Fibroblast of lung (primary cell): ENCODE data around the gene HNRNPLL. TPM values are rescaled to one million over a fixed set of nuclear protein-coding genes. Genes with fewer than 3 reads are reported as not detected.

Source experiments
- DNase-seq, 2 donors: peaks; one replicate each; pipeline versions ENCODE4 v3.0.0 to v3.0.0-alpha.2; 2010; ENCODE audit warnings: low read depth in 2 of 2
- H2AFZ ChIP-seq: 2 replicates; pipeline ENCODE4 v1.5.1; 2012; ENCODE audit warnings: low read length, control low read depth, inconsistent platforms
- H3K27ac ChIP-seq: 2 replicates; pipeline ENCODE4 v1.5.1; 2011; ENCODE audit warnings: low read length, control low read depth; ENCODE audit not compliant: insufficient read depth
- H3K27me3 ChIP-seq: 2 replicates; pipeline ENCODE4 v1.5.1; 2011; ENCODE audit warnings: mild to moderate bottlenecking, low read length; ENCODE audit not compliant: control insufficient read depth, insufficient read depth
- H3K36me3 ChIP-seq: 2 replicates; pipeline ENCODE4 v1.5.1; 2011; ENCODE audit warnings: low read length; ENCODE audit not compliant: control insufficient read depth, insufficient read depth
- H3K4me1 ChIP-seq: 2 replicates; pipeline ENCODE4 v1.5.1; 2011; ENCODE audit warnings: low read length; ENCODE audit not compliant: control insufficient read depth, insufficient read depth; ENCODE audit errors: extremely low read depth
- H3K4me2 ChIP-seq: 2 replicates; pipeline ENCODE4 v1.5.1; 2011; ENCODE audit warnings: low read length, control low read depth; ENCODE audit not compliant: insufficient read depth; ENCODE audit errors: extremely low read depth
- H3K4me3 ChIP-seq, 4 experiments: fragments of 200-600 bp in 1 of 4; sonication (generic) in 1 of 4; replicated peaks in 1 of 4; 2 replicates each; pipeline ENCODE4 v1.5.1; 2011 to 2016; ENCODE audit warnings: low read length in 4 of 4, low read depth in 3 of 4, mild to moderate bottlenecking in 3 of 4, control low read depth in 2 of 4, inconsistent platforms in 1 of 4, mixed read lengths in 1 of 4; ENCODE audit not compliant: insufficient read depth in 1 of 4; ENCODE audit errors: control extremely low read depth in 1 of 4
- H3K79me2 ChIP-seq: 2 replicates; pipeline ENCODE4 v1.5.1; 2012; ENCODE audit warnings: mild to moderate bottlenecking, low read length, inconsistent platforms; ENCODE audit not compliant: control insufficient read depth, insufficient read depth
- H3K9ac ChIP-seq: 2 replicates; pipeline ENCODE4 v1.5.1; 2011; ENCODE audit warnings: mild to moderate bottlenecking, low read length, control low read depth; ENCODE audit not compliant: insufficient read depth
- H3K9me3 ChIP-seq: 2 replicates; pipeline ENCODE4 v1.5.1; 2012; ENCODE audit warnings: low read depth, low read length; ENCODE audit not compliant: control insufficient read depth, insufficient read depth
- H4K20me1 ChIP-seq: 2 replicates; pipeline ENCODE4 v1.5.1; 2011; ENCODE audit warnings: low read length; ENCODE audit not compliant: control insufficient read depth, insufficient read depth; ENCODE audit errors: extremely low read depth
- CTCF ChIP-seq, 2 donors: IDR thresholded peaks in 1 of 2; conservative IDR thresholded peaks in 1 of 2; 1 replicate in 1 of 2; 2 replicates in 1 of 2; pipeline ENCODE4 v1.5.1; 2011 to 2012; ENCODE audit warnings: low read length in 2 of 2, control low read depth in 1 of 2, inconsistent platforms in 1 of 2, low read depth in 1 of 2, mild to moderate bottlenecking in 1 of 2
- EZH2 ChIP-seq: IDR thresholded peaks from 2 replicates; pipeline ENCODE4 v1.5.1; 2012; ENCODE audit warnings: low read length, control low read depth, mild to moderate bottlenecking; ENCODE audit errors: missing control alignments
- polyA plus RNA-seq, 2 donors: library from polyadenylated mRNA; depleted of rRNA in 1 of 2; stranded (reverse) in 1 of 2; unstranded in 1 of 2; fragments of >200 nt; gene quantifications; 2 replicates each; pipeline ENCODE4 v1.2.1, GENCODE V29; 2011 to 2012; ENCODE audit warnings: missing spikeins in 1 of 2
- total RNA-seq: library from RNA; depleted of rRNA; stranded (reverse); fragments of >200 nt; gene quantifications from 2 replicates; pipeline ENCODE4 v1.2.1, GENCODE V29; 2014

The HNRNPLL gene
- total and polyA plus RNA-seq, 2 donors (not counting 1 experiment from before 2014, with no cell fraction given): 36.4 to 51.4 TPM

- no peak for DNase-seq
- Histone ChIP-seq H3K27ac (no peak overlapping the region), H3K4me3 (no peak overlapping the region), H4K20me1 (no peaks in the 10 kb centered on the region), H3K9me3 (no peaks in the 10 kb centered on the region), H3K4me2 (no peak overlapping the region), H3K4me1 (peaks cover 3% of the 10 kb centered on the region), H3K36me3 (no peaks in the 10 kb centered on the region), H3K79me2 (no peaks in the 10 kb centered on the region), H2AFZ (no peak overlapping the region), H3K27me3 (no peaks in the 10 kb centered on the region), H3K9ac (no peak overlapping the region)
- TF ChIP-seq EZH2 (no peak), CTCF (conservative IDR thresholded peaks at IDR 0.05 in 1 of 2, IDR thresholded peaks at IDR 0.05 in 1 of 2; ENCODE audit: low read depth in 1 of 2, low read length in 2 of 2) (no peak)
Measured at GRCh38 chr2:38517284-38517683, 85.4 kb downstream of the HNRNPLL start.

- peaks cover 3% of the 10 kb centered on the region for H3K4me1 ChIP-seq
- H4K20me1 ChIP-seq: no peaks in the 10 kb centered on the region
- no peaks in the 10 kb centered on the region for H3K36me3 ChIP-seq
- no peak overlapping the region for H3K27ac ChIP-seq
- TF ChIP-seq EZH2 (no peak), CTCF (conservative IDR thresholded peaks at IDR 0.05 in 1 of 2, IDR thresholded peaks at IDR 0.05 in 1 of 2; ENCODE audit: low read depth in 1 of 2, low read length in 2 of 2) (no peak)
- no peak overlapping the region for H3K4me2 ChIP-seq
- H3K9ac ChIP-seq: no peak overlapping the region
- no peak for DNase-seq
- no peaks in the 10 kb centered on the region for H3K27me3 ChIP-seq
- no peaks in the 10 kb centered on the region for H3K79me2 ChIP-seq
- H3K4me3 ChIP-seq: no peak overlapping the region
- no peaks in the 10 kb centered on the region for H3K9me3 ChIP-seq
- no peak overlapping the region for H2AFZ ChIP-seq
Measured at GRCh38 chr2:38516526-38516925, 86.2 kb downstream of the HNRNPLL start.

- no peak for TF ChIP-seq CTCF (conservative IDR thresholded peaks at IDR 0.05 in 1 of 2, IDR thresholded peaks at IDR 0.05 in 1 of 2; ENCODE audit: low read depth in 1 of 2, low read length in 2 of 2)
- TF ChIP-seq EZH2: no peak
- no peak overlapping the region for H3K4me2 ChIP-seq
- H2AFZ ChIP-seq: no peak overlapping the region
- no peaks in the 10 kb centered on the region for H3K79me2 ChIP-seq
- H3K4me3 ChIP-seq: peak overlapping the region in 1 of 4 experiments; percentile 46
- H3K27ac ChIP-seq: no peak overlapping the region
- H4K20me1 ChIP-seq: no peaks in the 10 kb centered on the region
- H3K36me3 ChIP-seq: no peaks in the 10 kb centered on the region
- no peak overlapping the region for H3K9ac ChIP-seq
- no peaks in the 10 kb centered on the region for H3K9me3 ChIP-seq
- DNase-seq: no peak
- H3K4me1 ChIP-seq: peaks cover 3% of the 10 kb centered on the region
- no peaks in the 10 kb centered on the region for H3K27me3 ChIP-seq
Measured at GRCh38 chr2:38516122-38516521, 86.6 kb downstream of the HNRNPLL start.
